GM21367 (cell line): Measurements from ENCODE around the gene FAM227B.
"Not testable (repeated sequence)": the region's sequence is repeated elsewhere in the genome, so short reads cannot be mapped to it uniquely, and the experiment has no call there.

Experiments
- ATAC-seq: cut with Tn5 transposase; IDR thresholded peaks from one replicate; pipeline ENCODE4 v1.9.1; 2021; ENCODE audit not compliant: unreplicated experiment

Gene FAM227B, protein sequence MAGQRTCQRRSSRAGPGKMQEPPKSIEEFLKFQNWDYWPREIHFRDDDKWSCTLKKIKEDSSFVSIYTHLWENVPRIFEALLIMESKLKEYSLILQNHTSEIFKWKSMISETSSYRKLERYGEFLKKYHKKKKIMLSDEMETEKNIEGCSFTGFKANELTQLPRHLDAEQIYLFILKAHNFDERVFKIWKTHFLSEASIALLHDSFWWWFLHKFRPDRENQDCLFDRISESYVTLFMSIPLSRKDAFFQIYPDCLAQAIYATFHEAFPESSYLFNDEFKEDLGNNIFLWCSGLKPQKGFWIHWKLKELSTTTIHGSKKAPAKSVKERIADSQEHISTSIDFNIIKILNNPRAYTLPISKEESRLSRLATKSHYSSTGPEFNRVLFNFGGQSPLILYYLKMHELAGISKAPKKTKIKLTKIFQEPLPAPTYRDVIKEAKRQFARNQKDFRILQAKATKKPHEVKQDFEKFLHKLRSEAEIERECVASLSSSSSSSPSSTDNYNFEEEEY

GRCh38 chr15:49620658-49621368, at the start of gene FAM227B, which contains the start of gene DTWD1:
FAM227B (minus strand) TSS chr15:49620818; CDS start chr15:49615171, 5,647 bp downstream.
DTWD1 (plus strand) TSS chr15:49621048; CDS start chr15:49625168, 4,120 bp downstream.
- ATAC-seq, result peak; percentile 98

- ATAC-seq, result no peak
Measured at GRCh38 chr15:49669288-49669687, 48.7 kb upstream of the FAM227B start.

- not testable (repeated sequence) for ATAC-seq
Measured at GRCh38 chr15:49666486-49666885, 45.9 kb upstream of the FAM227B start.

DNA sequence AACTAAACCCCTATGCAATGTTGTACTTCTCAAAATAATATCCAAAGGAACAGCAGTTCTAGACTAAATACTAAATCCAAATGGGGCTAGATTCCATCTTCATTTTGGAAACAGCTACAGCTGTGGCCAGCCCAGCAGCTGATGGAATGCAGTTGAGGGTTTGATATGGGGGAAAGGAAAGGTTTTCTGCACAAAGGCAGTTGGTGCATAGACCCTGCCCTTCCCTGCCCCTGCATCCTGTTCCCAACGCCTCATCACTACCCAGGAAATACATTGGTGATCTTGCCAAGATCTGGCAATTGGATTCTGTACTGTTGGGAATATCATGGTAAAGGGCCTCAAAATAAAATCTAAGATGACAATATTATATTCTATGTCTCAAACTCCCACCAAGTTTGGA, 44.1 kb upstream of the FAM227B start:
- no peak for ATAC-seq

DNA sequence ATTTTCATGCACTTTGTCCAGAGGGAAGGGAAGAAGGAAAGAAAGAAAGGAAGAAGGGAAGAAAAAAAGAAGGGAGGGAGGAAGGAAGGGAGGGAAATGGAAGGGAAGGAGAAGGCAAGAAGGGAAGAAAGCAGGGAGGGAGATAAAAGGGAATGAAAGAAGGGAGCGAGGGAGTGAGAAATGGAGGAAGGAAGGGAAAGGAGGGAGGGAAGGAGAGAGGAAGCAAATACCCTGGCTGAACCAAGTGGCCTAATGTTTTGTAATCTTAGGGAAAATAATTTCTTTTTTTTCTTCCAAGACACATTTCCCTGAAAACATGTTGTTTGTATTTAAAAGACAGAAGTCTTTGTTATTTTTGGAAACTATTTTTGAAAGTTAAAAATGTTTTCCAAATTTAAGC, 36.1 kb upstream of the FAM227B start:
- no peak for ATAC-seq

DNA sequence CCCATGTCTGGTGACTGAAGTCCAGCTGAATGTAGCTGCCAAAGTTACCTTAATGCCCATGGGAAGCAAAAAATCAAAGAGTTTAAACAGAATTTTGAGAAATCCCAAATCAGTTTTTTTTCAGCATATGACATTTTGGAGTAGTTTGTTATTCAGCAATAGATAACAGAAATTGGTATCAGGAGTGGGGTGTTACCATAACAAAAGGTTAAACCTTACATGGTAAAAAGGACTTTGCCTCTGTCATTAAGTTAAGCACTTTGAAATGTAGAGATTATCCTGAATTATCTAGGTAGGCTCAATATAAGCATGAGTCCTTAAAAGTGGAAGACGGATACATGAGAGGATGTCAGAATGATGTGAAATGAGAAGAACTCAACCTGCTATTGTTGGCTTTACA, 32.3 kb upstream of the FAM227B start:
- ATAC-seq, result no peak

DNA sequence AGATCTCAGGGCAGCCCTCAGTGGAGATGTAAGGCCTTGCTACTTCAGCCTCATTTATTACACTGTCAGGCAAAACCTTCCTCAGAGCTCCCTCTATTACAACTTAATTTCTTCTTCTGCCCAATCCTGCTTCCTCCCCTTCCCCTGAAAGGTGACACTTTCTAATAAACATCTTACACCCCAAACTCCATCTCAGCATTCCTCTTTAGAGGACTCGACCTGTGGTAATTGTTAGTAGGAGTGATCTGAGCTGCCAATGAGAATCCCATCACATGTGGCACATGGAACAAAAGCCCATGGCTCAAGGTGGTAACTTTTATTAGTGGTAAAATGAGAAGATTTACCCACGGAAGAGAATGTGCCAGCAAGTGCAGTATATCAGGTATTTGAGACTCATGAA, 30.1 kb upstream of the FAM227B start:
- ATAC-seq, result no peak

DNA sequence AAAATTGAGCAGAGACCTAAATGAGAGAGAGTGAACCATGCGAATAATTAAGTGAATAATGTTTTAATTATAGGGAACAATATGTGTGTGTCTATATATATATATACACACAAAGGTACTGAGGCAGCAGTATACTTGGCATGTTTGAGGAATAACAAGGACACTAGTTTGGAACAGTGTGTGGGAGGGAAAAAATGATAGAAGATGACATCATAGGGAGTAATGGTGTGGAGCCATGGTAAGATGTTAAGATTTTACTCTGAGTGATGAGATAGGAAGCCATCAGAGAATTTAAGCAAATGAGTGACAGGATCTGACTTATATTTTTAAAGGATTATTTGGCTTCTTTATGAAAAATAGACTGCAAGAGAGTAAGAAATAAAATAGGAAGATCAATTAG, 29.4 kb upstream of the FAM227B start:
- no peak for ATAC-seq

DNA sequence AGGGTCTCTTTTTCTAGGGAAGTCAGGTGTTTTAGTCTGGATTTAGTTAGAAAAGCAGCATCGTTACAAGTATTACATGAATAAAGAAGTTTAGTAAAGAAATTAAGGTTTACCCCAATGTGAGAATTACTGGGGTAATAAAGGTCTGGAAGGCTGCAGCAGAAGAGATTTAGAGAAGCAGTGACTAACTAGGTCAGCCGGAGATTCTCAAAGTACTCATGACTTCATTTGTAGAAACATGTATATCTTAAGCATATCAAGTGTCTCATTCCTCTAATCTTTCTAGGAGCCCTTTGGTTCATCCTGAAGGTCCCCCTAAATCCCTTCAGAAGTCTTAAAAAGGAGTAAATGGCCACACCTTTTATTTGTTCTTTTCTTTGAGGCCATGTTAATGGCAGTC, 26.3 kb upstream of the FAM227B start:
- no peak for ATAC-seq

- no peak for ATAC-seq
Measured at GRCh38 chr15:49645941-49646340, 25.3 kb upstream of the FAM227B start.

DNA sequence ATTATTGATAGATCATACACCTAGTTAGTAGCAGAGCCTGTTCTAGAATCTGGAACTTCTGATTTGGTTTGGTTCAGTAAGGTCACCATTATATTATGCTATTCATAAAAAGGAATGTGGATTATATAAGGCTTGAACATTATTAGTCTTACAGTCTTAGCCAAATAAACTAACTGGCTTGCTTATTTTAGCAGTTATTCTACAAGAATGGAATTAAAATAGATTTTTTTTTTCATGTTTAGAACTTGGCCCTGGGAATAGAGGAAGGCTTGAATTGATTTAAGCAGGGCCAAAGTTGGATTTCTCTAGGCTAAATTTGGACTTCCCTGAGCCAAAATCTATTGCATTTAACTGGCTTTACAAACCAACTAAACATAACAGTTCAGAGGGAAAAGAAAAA, 24.7 kb upstream of the FAM227B start:
- ATAC-seq, result no peak

- ATAC-seq, result no peak
Measured at GRCh38 chr15:49644364-49644794, 23.8 kb upstream of the FAM227B start.

DNA sequence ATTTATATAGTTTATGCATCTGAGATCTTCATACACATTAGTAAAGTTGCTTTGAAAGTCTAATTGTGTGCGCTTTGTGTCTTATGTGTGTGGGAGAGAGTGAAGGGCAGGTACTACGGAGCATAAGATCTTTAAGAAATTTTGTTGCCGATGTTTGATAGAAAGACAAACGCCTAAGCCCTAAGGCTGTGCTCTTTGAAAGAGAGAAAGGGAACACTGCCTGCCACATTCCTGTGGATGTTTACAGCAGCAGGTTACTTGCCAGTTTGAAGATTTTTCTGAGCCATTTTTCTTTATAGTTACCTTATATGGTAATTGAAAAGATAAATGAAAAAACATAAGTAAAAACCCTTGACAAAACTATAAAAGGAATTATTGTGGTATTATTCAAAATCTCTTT, 17.2 kb upstream of the FAM227B start:
- no peak for ATAC-seq

GRCh38 chr15:49628379-49628778, 7.8 kb upstream of the FAM227B start:
- ATAC-seq, result no peak

- no peak for ATAC-seq
Measured at GRCh38 chr15:49627407-49627877, 6.8 kb upstream of the FAM227B start.

GRCh38 chr15:49625460-49626036, 4.9 kb upstream of the FAM227B start:
- ATAC-seq, result no peak

- ATAC-seq, result no peak
Measured at GRCh38 chr15:49624056-49624455, 3.4 kb upstream of the FAM227B start.

- no peak for ATAC-seq
Measured at GRCh38 chr15:49622561-49622960, 1.9 kb upstream of the FAM227B start.

GRCh38 chr15:49621887-49622286, 1.3 kb upstream of the FAM227B start:
- ATAC-seq, result no peak

GRCh38 chr15:49621401-49621811, 788 bp upstream of the FAM227B start:
- ATAC-seq, result no peak

GRCh38 chr15:49620199-49620598, 419 bp downstream of the FAM227B start:
- no peak for ATAC-seq
